NB4 (cell line): ENCODE data around the gene KPNB1.

Experiments
- DNase-seq: peaks from one replicate; pipeline ENCODE4 v3.0.0; 2010; ENCODE audit warnings: low read depth
- H3K4me3 ChIP-seq: one replicate; pipeline ENCODE4 v1.5.1; 2011; ENCODE audit warnings: mild to moderate bottlenecking, low read depth, low read length, moderate library complexity
- MYC ChIP-seq: IDR thresholded peaks from 2 replicates; pipeline ENCODE4 v1.6.1; 2011; ENCODE audit warnings: low read depth, low read length
- POLR2A ChIP-seq: IDR thresholded peaks from 2 replicates; pipeline ENCODE4 v1.6.1; 2011; ENCODE audit warnings: mild to moderate bottlenecking; ENCODE audit not compliant: insufficient read length; ENCODE audit errors: extremely low read depth
- TF ChIP-seq, protein P1 (sequence below): IDR thresholded peaks from 2 replicates; pipeline ENCODE4 v1.6.1; 2011; ENCODE audit warnings: low read depth, low read length
- TF ChIP-seq, protein P2 (sequence below): IDR thresholded peaks from one replicate; pipeline ENCODE4 v1.5.1; 2012; ENCODE audit warnings: low read depth, low read length

KPNB1 gene

DNA sequence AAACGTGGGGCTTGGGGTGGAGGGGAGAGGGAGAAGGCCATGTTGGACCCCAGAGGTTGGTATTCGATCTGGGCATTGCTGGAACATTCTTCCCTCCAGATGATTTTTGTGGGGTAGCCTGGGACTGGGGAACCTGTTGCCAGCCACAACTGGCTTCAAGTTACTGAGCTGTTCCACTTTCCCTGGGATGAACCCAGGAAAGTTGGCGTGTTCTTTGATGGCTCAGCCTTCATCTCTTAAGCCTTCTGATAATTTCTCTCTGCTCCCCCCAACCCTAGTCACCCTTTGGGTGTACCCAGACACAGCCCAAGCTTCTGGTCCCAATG lies 85.4 kb downstream of the KPNB1 start:
- H3K4me3 ChIP-seq = no peak overlapping the region
- no peak for DNase-seq
- TF ChIP-seq MYC (no peak), POLR2A (no peak)
- TF ChIP-seq, protein P1, sequence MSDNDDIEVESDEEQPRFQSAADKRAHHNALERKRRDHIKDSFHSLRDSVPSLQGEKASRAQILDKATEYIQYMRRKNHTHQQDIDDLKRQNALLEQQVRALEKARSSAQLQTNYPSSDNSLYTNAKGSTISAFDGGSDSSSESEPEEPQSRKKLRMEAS = no peak
- TF ChIP-seq, protein P2, sequence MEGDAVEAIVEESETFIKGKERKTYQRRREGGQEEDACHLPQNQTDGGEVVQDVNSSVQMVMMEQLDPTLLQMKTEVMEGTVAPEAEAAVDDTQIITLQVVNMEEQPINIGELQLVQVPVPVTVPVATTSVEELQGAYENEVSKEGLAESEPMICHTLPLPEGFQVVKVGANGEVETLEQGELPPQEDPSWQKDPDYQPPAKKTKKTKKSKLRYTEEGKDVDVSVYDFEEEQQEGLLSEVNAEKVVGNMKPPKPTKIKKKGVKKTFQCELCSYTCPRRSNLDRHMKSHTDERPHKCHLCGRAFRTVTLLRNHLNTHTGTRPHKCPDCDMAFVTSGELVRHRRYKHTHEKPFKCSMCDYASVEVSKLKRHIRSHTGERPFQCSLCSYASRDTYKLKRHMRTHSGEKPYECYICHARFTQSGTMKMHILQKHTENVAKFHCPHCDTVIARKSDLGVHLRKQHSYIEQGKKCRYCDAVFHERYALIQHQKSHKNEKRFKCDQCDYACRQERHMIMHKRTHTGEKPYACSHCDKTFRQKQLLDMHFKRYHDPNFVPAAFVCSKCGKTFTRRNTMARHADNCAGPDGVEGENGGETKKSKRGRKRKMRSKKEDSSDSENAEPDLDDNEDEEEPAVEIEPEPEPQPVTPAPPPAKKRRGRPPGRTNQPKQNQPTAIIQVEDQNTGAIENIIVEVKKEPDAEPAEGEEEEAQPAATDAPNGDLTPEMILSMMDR = no peak
